Measurements from ENCODE around the gene GEMIN5.

Gene GEMIN5

DNA sequence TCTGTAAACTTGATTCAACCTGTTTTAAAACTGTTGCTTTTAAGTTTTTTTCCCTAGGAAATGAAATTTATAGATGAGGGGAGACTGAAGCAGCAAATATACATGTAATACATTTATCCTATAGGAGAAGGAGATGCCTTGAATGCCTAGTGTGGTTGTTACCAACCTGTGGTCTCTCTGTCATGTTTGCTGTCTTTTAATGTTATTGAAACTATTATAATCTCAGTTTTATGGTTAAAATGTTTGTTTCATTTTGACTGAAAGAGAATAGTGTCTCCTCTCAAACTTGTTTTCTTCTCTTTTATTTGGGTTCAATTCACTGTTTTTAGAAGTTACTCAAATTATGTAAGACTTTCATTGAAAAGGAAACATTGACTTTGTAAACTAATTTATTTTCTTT is 18.7 kb upstream of the GEMIN5 start:
- Histone ChIP-seq H3K36me3 (ENCODE audit: insufficient read depth) (no peaks in the 10 kb centered on the region), H3K27ac (no peak overlapping the region)

DNA sequence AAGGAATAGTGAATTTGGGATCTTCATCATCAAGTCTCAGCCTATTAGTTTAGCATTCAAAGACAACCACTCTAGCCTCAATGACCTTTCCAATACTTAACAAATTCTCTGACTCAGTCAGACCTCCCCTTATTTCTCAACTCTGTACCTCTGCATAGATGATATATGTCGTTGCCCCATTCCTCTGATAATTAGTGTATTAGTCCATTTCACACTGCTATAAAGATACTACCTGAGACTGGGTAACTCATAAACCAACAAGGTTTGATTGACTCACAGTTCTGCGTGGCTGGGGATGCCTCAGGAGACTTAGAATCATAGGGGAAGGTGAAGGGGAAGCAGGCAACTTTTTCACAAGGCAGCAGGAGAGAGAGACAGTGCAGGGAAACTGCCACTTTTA is 11.8 kb upstream of the GEMIN5 start:
- Histone ChIP-seq H3K9ac (no peak overlapping the region), H3K4me2 (no peak overlapping the region), H2AFZ (ENCODE audit: low read depth) (no peak overlapping the region), H3K79me2 (ENCODE audit: insufficient read depth, low read depth) (no peaks in the 10 kb centered on the region), H3K4me3 (IDR thresholded peaks at IDR 0.05; ENCODE audit: insufficient read depth, low read depth, low read length) (no peak overlapping the region), H3K27me3 (ENCODE audit: insufficient read depth, low read depth) (no peaks in the 10 kb centered on the region), H3K36me3 (ENCODE audit: insufficient read depth) (no peaks in the 10 kb centered on the region), H4K20me1 (ENCODE audit: insufficient read depth) (no peaks in the 10 kb centered on the region), H3K4me1 (ENCODE audit: low read depth, poor library complexity, severe bottlenecking) (no peaks in the 10 kb centered on the region), H3K27ac (no peak overlapping the region)
- TF ChIP-seq, protein P1, sequence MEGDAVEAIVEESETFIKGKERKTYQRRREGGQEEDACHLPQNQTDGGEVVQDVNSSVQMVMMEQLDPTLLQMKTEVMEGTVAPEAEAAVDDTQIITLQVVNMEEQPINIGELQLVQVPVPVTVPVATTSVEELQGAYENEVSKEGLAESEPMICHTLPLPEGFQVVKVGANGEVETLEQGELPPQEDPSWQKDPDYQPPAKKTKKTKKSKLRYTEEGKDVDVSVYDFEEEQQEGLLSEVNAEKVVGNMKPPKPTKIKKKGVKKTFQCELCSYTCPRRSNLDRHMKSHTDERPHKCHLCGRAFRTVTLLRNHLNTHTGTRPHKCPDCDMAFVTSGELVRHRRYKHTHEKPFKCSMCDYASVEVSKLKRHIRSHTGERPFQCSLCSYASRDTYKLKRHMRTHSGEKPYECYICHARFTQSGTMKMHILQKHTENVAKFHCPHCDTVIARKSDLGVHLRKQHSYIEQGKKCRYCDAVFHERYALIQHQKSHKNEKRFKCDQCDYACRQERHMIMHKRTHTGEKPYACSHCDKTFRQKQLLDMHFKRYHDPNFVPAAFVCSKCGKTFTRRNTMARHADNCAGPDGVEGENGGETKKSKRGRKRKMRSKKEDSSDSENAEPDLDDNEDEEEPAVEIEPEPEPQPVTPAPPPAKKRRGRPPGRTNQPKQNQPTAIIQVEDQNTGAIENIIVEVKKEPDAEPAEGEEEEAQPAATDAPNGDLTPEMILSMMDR (conservative IDR thresholded peaks at IDR 0.05; ENCODE audit: low read depth, low read length) = no peak

More for the DNA sequence above, 18.7 kb upstream of the GEMIN5 start:
- Histone ChIP-seq H3K79me2 (ENCODE audit: insufficient read depth, low read depth) (no peaks in the 10 kb centered on the region), H4K20me1 (ENCODE audit: insufficient read depth) (no peaks in the 10 kb centered on the region), H3K27me3 (ENCODE audit: insufficient read depth, low read depth) (no peaks in the 10 kb centered on the region), H3K4me3 (IDR thresholded peaks at IDR 0.05; ENCODE audit: insufficient read depth, low read depth, low read length) (no peak overlapping the region), H3K4me1 (ENCODE audit: low read depth, poor library complexity, severe bottlenecking) (peaks cover 3% of the 10 kb centered on the region), H3K4me2 (no peak overlapping the region), H2AFZ (ENCODE audit: low read depth) (no peak overlapping the region), H3K9ac (no peak overlapping the region)
- TF ChIP-seq, protein P1 (conservative IDR thresholded peaks at IDR 0.05; ENCODE audit: low read depth, low read length) = no peak

DNA sequence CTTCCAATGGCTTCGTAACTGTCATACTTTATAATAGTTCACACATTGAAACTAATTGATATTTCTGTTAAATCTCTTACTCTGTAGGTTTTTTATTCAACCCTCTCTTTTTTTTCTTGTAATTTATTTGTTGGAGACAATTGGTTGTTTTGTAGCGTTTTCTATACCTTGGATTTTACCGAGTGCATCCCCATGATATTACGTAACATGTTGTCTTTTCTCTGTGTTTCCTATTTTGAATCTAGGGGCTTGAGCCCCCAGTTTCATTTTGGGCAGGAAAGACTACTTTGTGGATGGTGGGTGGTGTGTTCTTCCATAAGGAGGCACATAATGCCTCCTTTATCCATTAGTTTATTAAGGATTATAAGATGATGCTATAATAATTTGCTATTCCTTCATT is 10.3 kb upstream of the GEMIN5 start:
- no peaks in the 10 kb centered on the region for H3K4me1 ChIP-seq (ENCODE audit: low read depth, poor library complexity, severe bottlenecking)
- no peaks in the 10 kb centered on the region for H3K27me3 ChIP-seq (ENCODE audit: insufficient read depth, low read depth)
- no peak overlapping the region for H3K4me3 ChIP-seq (IDR thresholded peaks at IDR 0.05; ENCODE audit: insufficient read depth, low read depth, low read length)
- H3K9ac ChIP-seq = no peak overlapping the region
- no peaks in the 10 kb centered on the region for H3K79me2 ChIP-seq (ENCODE audit: insufficient read depth, low read depth)
- no peak overlapping the region for H2AFZ ChIP-seq (ENCODE audit: low read depth)
- TF ChIP-seq, protein P1 (conservative IDR thresholded peaks at IDR 0.05; ENCODE audit: low read depth, low read length) = no peak
- no peak overlapping the region for H3K27ac ChIP-seq
- H3K36me3 ChIP-seq (ENCODE audit: insufficient read depth) = no peaks in the 10 kb centered on the region
- no peaks in the 10 kb centered on the region for H4K20me1 ChIP-seq (ENCODE audit: insufficient read depth)
- no peak overlapping the region for H3K4me2 ChIP-seq

DNA sequence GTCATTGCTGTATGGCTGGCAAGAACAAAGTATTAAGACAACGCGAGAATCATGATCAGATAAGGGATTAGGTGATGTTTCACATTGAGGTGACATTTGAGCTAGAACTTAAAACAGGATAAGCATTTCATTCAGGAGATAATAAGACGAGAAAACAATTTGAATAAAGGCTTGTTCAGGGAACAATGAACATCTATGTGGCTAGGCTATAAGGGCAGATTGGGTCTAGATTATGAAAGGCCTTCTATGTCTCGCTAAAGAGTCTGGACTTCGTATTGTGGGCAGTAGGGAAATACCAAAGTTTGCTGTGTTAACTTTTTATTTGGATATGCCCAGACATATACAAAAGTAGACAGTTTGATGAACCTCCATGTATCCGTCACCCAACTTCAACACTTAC is 9.8 kb upstream of the GEMIN5 start:
- Histone ChIP-seq H3K4me1 (ENCODE audit: low read depth, poor library complexity, severe bottlenecking) (peaks cover 1% of the 10 kb centered on the region), H3K27me3 (ENCODE audit: insufficient read depth, low read depth) (no peaks in the 10 kb centered on the region), H3K4me2 (no peak overlapping the region), H3K79me2 (ENCODE audit: insufficient read depth, low read depth) (peaks cover 5% of the 10 kb centered on the region; the same call in 1 of the 2 replicates), H2AFZ (ENCODE audit: low read depth) (no peak overlapping the region), H3K9ac (no peak overlapping the region), H4K20me1 (ENCODE audit: insufficient read depth) (no peaks in the 10 kb centered on the region), H3K4me3 (IDR thresholded peaks at IDR 0.05; ENCODE audit: insufficient read depth, low read depth, low read length) (no peak overlapping the region), H3K36me3 (ENCODE audit: insufficient read depth) (no peaks in the 10 kb centered on the region), H3K27ac (no peak overlapping the region)
- TF ChIP-seq, protein P1 (conservative IDR thresholded peaks at IDR 0.05; ENCODE audit: low read depth, low read length) = no peak

Measured in KMS-11 (cell line).